Measurements from ENCODE around the gene PTBP3. TPM values are rescaled to one million over a fixed set of nuclear protein-coding genes. Genes with fewer than 3 reads are reported as not detected.

The PTBP3 gene
- total RNA-seq, 1 experiment from 2014 or later, result 57.1 TPM

DNA sequence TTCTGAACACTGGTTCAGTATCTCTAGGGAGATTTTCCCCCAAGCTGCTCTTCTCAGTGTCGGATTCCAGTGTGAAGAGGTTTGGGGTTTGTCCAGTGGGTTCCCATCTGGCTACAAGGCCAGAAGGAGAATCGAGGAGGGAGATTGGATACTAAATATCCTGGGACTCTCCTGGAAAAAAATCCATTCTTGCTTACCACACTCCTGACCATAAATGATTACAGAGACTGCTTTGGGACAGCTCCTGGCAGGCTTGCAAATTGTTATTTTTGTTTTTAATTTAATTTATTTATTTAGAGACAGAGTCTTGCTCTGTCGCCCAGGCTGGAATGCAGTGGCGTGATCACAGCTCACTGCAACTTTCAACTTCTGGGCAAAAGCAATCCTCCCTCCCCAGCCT lies 153.6 kb downstream of the PTBP3 start:
- intact Hi-C loops (cut with micrococcal nuclease; ENCODE audit: unreplicated experiment), result no loop called here
- TF ChIP-seq EZH2 (IDR thresholded peaks at IDR 0.05; ENCODE audit: borderline replicate concordance, low read depth, low read length, poor library complexity, severe bottlenecking), result no peak
- no peak for TF ChIP-seq CTCF (conservative IDR thresholded peaks at IDR 0.05; ENCODE audit: low read depth, low read length)
- no peak for DNase-seq (ENCODE audit: low spot score)
- CTCF ChIA-PET, result no interaction called here
- POLR2A ChIA-PET (ENCODE audit: low non-redundant PET), result no interaction called here
- Histone ChIP-seq H3K27ac (ENCODE audit: low read depth, low read length, poor library complexity, severe bottlenecking) (no peak overlapping the region), H3K4me3 (ENCODE audit: low read depth, low read length, poor library complexity, severe bottlenecking) (no peak overlapping the region), H3K36me3 (ENCODE audit: insufficient read depth, low read length, poor library complexity, severe bottlenecking) (no peaks in the 10 kb centered on the region), H3K4me1 (ENCODE audit: insufficient read depth, low read length, poor library complexity, severe bottlenecking) (peaks cover 11% of the 10 kb centered on the region), H3K27me3 (replicated peaks; ENCODE audit: insufficient read depth, low read depth, low read length, poor library complexity) (no peaks in the 10 kb centered on the region), H3K9me3 (ENCODE audit: low read depth, low read length, poor library complexity, severe bottlenecking) (peaks cover 6% of the 10 kb centered on the region)
- no TSS peak for BruUV-seq (replicated peaks)

DNA sequence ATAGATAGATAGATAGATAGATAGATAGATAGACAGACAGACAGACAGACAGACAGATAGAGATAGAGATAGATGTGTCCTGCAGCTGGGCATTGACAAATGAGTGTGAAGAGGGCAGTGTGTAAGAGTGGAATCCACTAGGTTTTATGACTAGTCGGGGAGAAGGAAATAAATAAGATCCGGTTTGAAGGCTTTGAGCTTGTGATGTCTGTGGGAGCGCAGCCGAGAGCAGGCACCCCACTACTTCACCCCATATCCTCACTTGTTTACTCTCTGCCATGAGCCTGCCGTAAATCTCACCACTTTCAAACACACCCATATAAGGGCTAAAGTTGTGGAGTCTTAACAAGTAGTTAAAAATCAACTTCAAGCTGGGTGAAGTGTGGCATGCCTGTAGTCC lies 156.9 kb downstream of the PTBP3 start:
- POLR2A ChIA-PET (ENCODE audit: low non-redundant PET), result no interaction called here
- Histone ChIP-seq H3K4me3 (ENCODE audit: low read depth, low read length, poor library complexity, severe bottlenecking) (no peak overlapping the region), H3K9me3 (ENCODE audit: low read depth, low read length, poor library complexity, severe bottlenecking) (no peaks in the 10 kb centered on the region), H3K36me3 (ENCODE audit: insufficient read depth, low read length, poor library complexity, severe bottlenecking) (no peaks in the 10 kb centered on the region), H3K27ac (ENCODE audit: low read depth, low read length, poor library complexity, severe bottlenecking) (no peak overlapping the region), H3K4me1 (ENCODE audit: insufficient read depth, low read length, poor library complexity, severe bottlenecking) (peaks cover 11% of the 10 kb centered on the region), H3K27me3 (replicated peaks; ENCODE audit: insufficient read depth, low read depth, low read length, poor library complexity) (no peaks in the 10 kb centered on the region)
- CTCF ChIA-PET, result no interaction called here
- intact Hi-C loops (cut with micrococcal nuclease; ENCODE audit: unreplicated experiment), result no loop called here
- no peak for TF ChIP-seq CTCF (conservative IDR thresholded peaks at IDR 0.05; ENCODE audit: low read depth, low read length)
- TF ChIP-seq EZH2 (IDR thresholded peaks at IDR 0.05; ENCODE audit: borderline replicate concordance, low read depth, low read length, poor library complexity, severe bottlenecking), result no peak
- BruUV-seq (replicated peaks), result no TSS peak
- no peak for DNase-seq (ENCODE audit: low spot score)

DNA sequence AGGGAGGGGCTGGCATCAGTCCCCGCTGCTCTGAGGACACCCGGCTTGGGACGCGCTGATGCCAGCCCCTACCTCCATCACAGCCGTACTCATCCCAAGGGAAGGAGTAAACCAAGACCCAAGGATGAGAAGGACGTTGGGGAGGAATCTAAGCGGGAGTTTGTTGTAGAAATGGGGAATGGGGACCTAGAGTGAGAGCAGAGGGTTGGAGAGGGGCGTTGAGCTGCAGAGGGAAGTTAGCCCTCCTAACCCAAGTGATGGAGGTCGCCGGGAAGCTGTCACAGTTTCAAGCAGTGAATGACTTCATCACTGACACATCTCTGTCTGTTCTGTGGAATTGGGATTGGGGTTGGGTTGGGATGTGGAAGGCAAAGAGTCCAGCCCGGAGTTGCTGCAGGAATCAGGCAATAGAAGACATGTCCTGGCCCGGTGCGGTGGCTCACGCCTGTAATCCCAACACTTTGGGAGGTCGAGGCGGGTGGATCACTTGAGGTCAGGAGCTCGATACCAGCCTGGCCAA lies 157.6 kb downstream of the PTBP3 start:
- no TSS peak for BruUV-seq (replicated peaks)
- TF ChIP-seq CTCF (conservative IDR thresholded peaks at IDR 0.05; ENCODE audit: low read depth, low read length), result no peak
- no peak for TF ChIP-seq EZH2 (IDR thresholded peaks at IDR 0.05; ENCODE audit: borderline replicate concordance, low read depth, low read length, poor library complexity, severe bottlenecking)
- Histone ChIP-seq H3K36me3 (ENCODE audit: insufficient read depth, low read length, poor library complexity, severe bottlenecking) (no peaks in the 10 kb centered on the region), H3K27ac (ENCODE audit: low read depth, low read length, poor library complexity, severe bottlenecking) (no peak overlapping the region), H3K4me1 (ENCODE audit: insufficient read depth, low read length, poor library complexity, severe bottlenecking) (peaks cover 6% of the 10 kb centered on the region), H3K9me3 (ENCODE audit: low read depth, low read length, poor library complexity, severe bottlenecking) (no peaks in the 10 kb centered on the region), H3K27me3 (replicated peaks; ENCODE audit: insufficient read depth, low read depth, low read length, poor library complexity) (no peaks in the 10 kb centered on the region), H3K4me3 (ENCODE audit: low read depth, low read length, poor library complexity, severe bottlenecking) (peak overlapping the region; percentile 70)
- ChIA-PET POLR2A (ENCODE audit: low non-redundant PET) (no interaction called here), CTCF (no interaction called here)
- intact Hi-C loops (cut with micrococcal nuclease; ENCODE audit: unreplicated experiment), result no loop called here
- no peak for DNase-seq (ENCODE audit: low spot score)
